Neural cell (in vitro differentiated cells): ENCODE results near the gene TGFBR3L. TPM values are rescaled to one million over a fixed set of nuclear protein-coding genes. Genes with fewer than 3 reads are reported as not detected.

ENCODE experiments used
- H2AFZ ChIP-seq: fragments of 200-600, 300-800 bp; sonication (generic), shearing (Covaris generic); 2 replicates; pipeline ENCODE4 v1.6.0; 2014; ENCODE audit warnings: low read depth, mild to moderate bottlenecking, antibody characterized with exemption, low read length, moderate library complexity
- H3F3A ChIP-seq: fragments of 200-600 bp; shearing (Covaris generic); 2 replicates; pipeline ENCODE4 v1.6.1; 2016; ENCODE audit warnings: mild to moderate bottlenecking, moderate library complexity, mixed read lengths, antibody characterized with exemption, low read length; ENCODE audit not compliant: insufficient read depth, poor library complexity, severe bottlenecking
- H3K27ac ChIP-seq: fragments of 200-600, 300-800 bp; sonication (generic), shearing (Covaris generic); 2 replicates; pipeline ENCODE4 v1.5.1; 2014; ENCODE audit warnings: mild to moderate bottlenecking, low read length, moderate library complexity
- H3K27me3 ChIP-seq: fragments of 300-800, 200-600 bp; sonication (generic), shearing (Covaris generic); 2 replicates; pipeline ENCODE4 v1.6.0; 2014; ENCODE audit warnings: mild to moderate bottlenecking, low read depth, low read length, moderate library complexity; ENCODE audit not compliant: insufficient read depth
- H3K36me3 ChIP-seq: fragments of 300-800, 200-600 bp; sonication (generic), shearing (Covaris generic); 2 replicates; pipeline ENCODE4 v1.5.1; 2014; ENCODE audit warnings: mild to moderate bottlenecking, antibody characterized with exemption, low read length, moderate library complexity; ENCODE audit not compliant: insufficient read depth
- H3K4me2 ChIP-seq: fragments of 300-800, 200-600 bp; sonication (generic), shearing (Covaris generic); 2 replicates; pipeline ENCODE4 v1.6.0; 2014; ENCODE audit warnings: mild to moderate bottlenecking, low read length
- H3K4me3 ChIP-seq: fragments of 300-800, 200-600 bp; sonication (generic), shearing (Covaris generic); 2 replicates; pipeline ENCODE4 v1.5.1; 2014; ENCODE audit warnings: mild to moderate bottlenecking, low read length, moderate library complexity
- H3K79me2 ChIP-seq: fragments of 200-600 bp; shearing (Covaris generic); replicated peaks from 2 replicates; pipeline ENCODE4 v1.6.0; 2014; ENCODE audit warnings: mild to moderate bottlenecking, low read length, moderate library complexity; ENCODE audit not compliant: insufficient read depth
- H3K9ac ChIP-seq: fragments of 300-800, 200-600 bp; sonication (generic), shearing (Covaris generic); 2 replicates; pipeline ENCODE4 v1.6.1; 2016; ENCODE audit warnings: mild to moderate bottlenecking, low read length, mixed read lengths
- H3K9me2 ChIP-seq: fragments of 200-600 bp; shearing (Covaris generic); 2 replicates; pipeline ENCODE4 v1.6.1; 2016; ENCODE audit warnings: mild to moderate bottlenecking, low read length, mixed read lengths; ENCODE audit not compliant: insufficient read depth
- H3K9me3 ChIP-seq: fragments of 200-600, 300-800 bp; sonication (generic), shearing (Covaris generic); 2 replicates; pipeline ENCODE4 v1.6.1; 2016; ENCODE audit warnings: mild to moderate bottlenecking, mixed run types, low read length, moderate library complexity, mixed read lengths
- H4K20me1 ChIP-seq: fragments of 200-600 bp; shearing (Covaris generic); 2 replicates; pipeline ENCODE4 v1.6.1; 2016; ENCODE audit warnings: mild to moderate bottlenecking, mixed run types; ENCODE audit not compliant: insufficient read depth
- EP300 ChIP-seq: fragments of 450-650 bp; conservative IDR thresholded peaks from 2 replicates; pipeline ENCODE4 v1.6.1; 2014; ENCODE audit warnings: antibody characterized with exemption, mild to moderate bottlenecking, moderate library complexity; ENCODE audit not compliant: poor library complexity, severe bottlenecking
- EZH2 ChIP-seq: fragments of 200-600, 300-800 bp; shearing (Covaris generic), sonication (generic); IDR thresholded peaks from 2 replicates; pipeline ENCODE4 v1.6.1; 2014; ENCODE audit warnings: antibody characterized with exemption, low read length, borderline replicate concordance, mild to moderate bottlenecking; ENCODE audit not compliant: insufficient read depth, poor library complexity, severe bottlenecking
- MXI1 ChIP-seq: fragments of 450-650 bp; conservative IDR thresholded peaks from 2 replicates; pipeline ENCODE4 v1.6.1; 2014; ENCODE audit warnings: antibody characterized with exemption, mild to moderate bottlenecking; ENCODE audit not compliant: poor library complexity, severe bottlenecking
- POLR2AphosphoS5 ChIP-seq: IDR thresholded peaks from 2 replicates; pipeline ENCODE4 v1.6.1; 2012
- RAD21 ChIP-seq: fragments of 450-650 bp; conservative IDR thresholded peaks from 2 replicates; pipeline ENCODE4 v1.6.1; 2014; ENCODE audit warnings: antibody characterized with exemption, mild to moderate bottlenecking, moderate library complexity
- SMC3 ChIP-seq: fragments of 450-650 bp; conservative IDR thresholded peaks from 2 replicates; pipeline ENCODE4 v1.6.1; 2014; ENCODE audit warnings: antibody characterized with exemption, mild to moderate bottlenecking, moderate library complexity; ENCODE audit not compliant: poor library complexity
- TAF1 ChIP-seq: IDR thresholded peaks from 2 replicates; pipeline ENCODE4 v1.6.1; 2012; ENCODE audit warnings: low read depth
- polyA plus RNA-seq: library from polyadenylated mRNA; depleted of rRNA; stranded (reverse); fragments of >200 nt; gene quantifications from 2 replicates; pipeline ENCODE4 v1.2.3, GENCODE V29; 2014
- TF ChIP-seq, protein P1 (sequence below): fragments of 450-650 bp; IDR thresholded peaks from 2 replicates; pipeline ENCODE4 v1.5.1; 2014; ENCODE audit warnings: antibody characterized with exemption, mild to moderate bottlenecking, moderate library complexity; ENCODE audit not compliant: poor library complexity, severe bottlenecking
- TF ChIP-seq, protein P2 (sequence below): IDR thresholded peaks from 2 replicates; pipeline ENCODE4 v1.6.1; 2012; ENCODE audit warnings: borderline replicate concordance

TGFBR3L gene
- polyA plus RNA-seq, 1 donor from 2014 or later, result not detected

- Histone ChIP-seq H3K9me3 (no peaks in the 10 kb centered on the region), H3K36me3 (no peaks in the 10 kb centered on the region), H3K4me3 (no peak overlapping the region), H2AFZ (no peak overlapping the region), H3K27ac (no peak overlapping the region), H3F3A (peaks cover 6% of the 10 kb centered on the region), H3K79me2 (peaks cover 13% of the 10 kb centered on the region), H3K9me2 (no peaks in the 10 kb centered on the region), H3K9ac (no peak overlapping the region), H3K4me2 (no peak overlapping the region), H3K27me3 (no peaks in the 10 kb centered on the region), H4K20me1 (no peaks in the 10 kb centered on the region)
- TF ChIP-seq POLR2AphosphoS5, result peak; percentile 9
- no peak for TF ChIP-seq SMC3
- no peak for TF ChIP-seq EZH2
- TF ChIP-seq, protein P1, sequence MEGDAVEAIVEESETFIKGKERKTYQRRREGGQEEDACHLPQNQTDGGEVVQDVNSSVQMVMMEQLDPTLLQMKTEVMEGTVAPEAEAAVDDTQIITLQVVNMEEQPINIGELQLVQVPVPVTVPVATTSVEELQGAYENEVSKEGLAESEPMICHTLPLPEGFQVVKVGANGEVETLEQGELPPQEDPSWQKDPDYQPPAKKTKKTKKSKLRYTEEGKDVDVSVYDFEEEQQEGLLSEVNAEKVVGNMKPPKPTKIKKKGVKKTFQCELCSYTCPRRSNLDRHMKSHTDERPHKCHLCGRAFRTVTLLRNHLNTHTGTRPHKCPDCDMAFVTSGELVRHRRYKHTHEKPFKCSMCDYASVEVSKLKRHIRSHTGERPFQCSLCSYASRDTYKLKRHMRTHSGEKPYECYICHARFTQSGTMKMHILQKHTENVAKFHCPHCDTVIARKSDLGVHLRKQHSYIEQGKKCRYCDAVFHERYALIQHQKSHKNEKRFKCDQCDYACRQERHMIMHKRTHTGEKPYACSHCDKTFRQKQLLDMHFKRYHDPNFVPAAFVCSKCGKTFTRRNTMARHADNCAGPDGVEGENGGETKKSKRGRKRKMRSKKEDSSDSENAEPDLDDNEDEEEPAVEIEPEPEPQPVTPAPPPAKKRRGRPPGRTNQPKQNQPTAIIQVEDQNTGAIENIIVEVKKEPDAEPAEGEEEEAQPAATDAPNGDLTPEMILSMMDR, result no peak
- TF ChIP-seq TAF1, result no peak
- no peak for TF ChIP-seq RAD21
- TF ChIP-seq MXI1, result no peak
- TF ChIP-seq, protein P2, sequence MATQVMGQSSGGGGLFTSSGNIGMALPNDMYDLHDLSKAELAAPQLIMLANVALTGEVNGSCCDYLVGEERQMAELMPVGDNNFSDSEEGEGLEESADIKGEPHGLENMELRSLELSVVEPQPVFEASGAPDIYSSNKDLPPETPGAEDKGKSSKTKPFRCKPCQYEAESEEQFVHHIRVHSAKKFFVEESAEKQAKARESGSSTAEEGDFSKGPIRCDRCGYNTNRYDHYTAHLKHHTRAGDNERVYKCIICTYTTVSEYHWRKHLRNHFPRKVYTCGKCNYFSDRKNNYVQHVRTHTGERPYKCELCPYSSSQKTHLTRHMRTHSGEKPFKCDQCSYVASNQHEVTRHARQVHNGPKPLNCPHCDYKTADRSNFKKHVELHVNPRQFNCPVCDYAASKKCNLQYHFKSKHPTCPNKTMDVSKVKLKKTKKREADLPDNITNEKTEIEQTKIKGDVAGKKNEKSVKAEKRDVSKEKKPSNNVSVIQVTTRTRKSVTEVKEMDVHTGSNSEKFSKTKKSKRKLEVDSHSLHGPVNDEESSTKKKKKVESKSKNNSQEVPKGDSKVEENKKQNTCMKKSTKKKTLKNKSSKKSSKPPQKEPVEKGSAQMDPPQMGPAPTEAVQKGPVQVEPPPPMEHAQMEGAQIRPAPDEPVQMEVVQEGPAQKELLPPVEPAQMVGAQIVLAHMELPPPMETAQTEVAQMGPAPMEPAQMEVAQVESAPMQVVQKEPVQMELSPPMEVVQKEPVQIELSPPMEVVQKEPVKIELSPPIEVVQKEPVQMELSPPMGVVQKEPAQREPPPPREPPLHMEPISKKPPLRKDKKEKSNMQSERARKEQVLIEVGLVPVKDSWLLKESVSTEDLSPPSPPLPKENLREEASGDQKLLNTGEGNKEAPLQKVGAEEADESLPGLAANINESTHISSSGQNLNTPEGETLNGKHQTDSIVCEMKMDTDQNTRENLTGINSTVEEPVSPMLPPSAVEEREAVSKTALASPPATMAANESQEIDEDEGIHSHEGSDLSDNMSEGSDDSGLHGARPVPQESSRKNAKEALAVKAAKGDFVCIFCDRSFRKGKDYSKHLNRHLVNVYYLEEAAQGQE, result no peak
These were observed 43.8 kb upstream of the TGFBR3L start for GRCh38 chr19:7870571-7871436.

- no peaks in the 10 kb centered on the region for H3K36me3 ChIP-seq
- H4K20me1 ChIP-seq, result no peaks in the 10 kb centered on the region
- H3K9me2 ChIP-seq, result no peaks in the 10 kb centered on the region
- H3K9me3 ChIP-seq, result no peaks in the 10 kb centered on the region
- no peak overlapping the region for H2AFZ ChIP-seq
- H3K4me2 ChIP-seq, result no peak overlapping the region
- H3K27me3 ChIP-seq, result no peaks in the 10 kb centered on the region
- H3K79me2 ChIP-seq, result peaks cover 13% of the 10 kb centered on the region
- H3K4me3 ChIP-seq, result peak overlapping the region; percentile 92
- TF ChIP-seq EZH2 (no peak), EP300 (no peak), SMC3 (no peak), RAD21 (no peak), MXI1 (no peak), POLR2AphosphoS5 (no peak), TAF1 (no peak)
- TF ChIP-seq, protein P1, result no peak
- TF ChIP-seq, protein P2, result no peak
- peaks cover 6% of the 10 kb centered on the region for H3F3A ChIP-seq
- peak overlapping the region; percentile 16 for H3K27ac ChIP-seq
- H3K9ac ChIP-seq, result no peak overlapping the region
These were observed 43.0 kb upstream of the TGFBR3L start for GRCh38 chr19:7871437-7872305.
